Loucy (cell line): ENCODE results near the gene POLR3GL.

Source experiments
- EZH2phosphoT487 ChIP-seq: fragments of 200-600 bp; IDR thresholded peaks from 2 replicates; pipeline ENCODE4 v1.6.1; 2018; ENCODE audit warnings: antibody characterized with exemption, mild to moderate bottlenecking, moderate library complexity, borderline replicate concordance
- TF ChIP-seq, protein P1 (sequence below): fragments of 200-600 bp; sonication (generic); conservative IDR thresholded peaks from 2 replicates; pipeline ENCODE4 v1.5.1; 2014; ENCODE audit warnings: mild to moderate bottlenecking, antibody characterized with exemption, low read length

DNA sequence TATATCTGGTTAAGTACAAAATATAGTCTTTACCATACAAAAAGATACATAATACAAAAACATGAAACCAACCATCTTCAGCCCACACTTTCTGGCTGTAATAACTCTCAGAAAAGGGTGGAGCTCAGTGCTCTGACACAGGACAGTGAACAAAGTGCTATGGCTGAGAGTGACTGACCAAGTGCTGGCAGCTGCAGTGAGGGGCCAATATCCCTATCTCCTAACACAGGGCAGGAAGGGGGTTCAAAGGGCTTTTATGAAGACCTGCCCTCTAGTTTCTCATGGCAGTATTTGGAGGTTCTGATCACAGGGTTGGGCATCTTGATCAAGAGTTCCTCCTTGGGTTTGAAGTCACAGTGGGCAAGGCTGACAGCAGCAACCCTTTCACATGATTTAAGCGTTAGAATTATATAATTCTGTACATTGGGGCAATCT lies 28.0 kb downstream of the POLR3GL start:
- TF ChIP-seq, protein P1, sequence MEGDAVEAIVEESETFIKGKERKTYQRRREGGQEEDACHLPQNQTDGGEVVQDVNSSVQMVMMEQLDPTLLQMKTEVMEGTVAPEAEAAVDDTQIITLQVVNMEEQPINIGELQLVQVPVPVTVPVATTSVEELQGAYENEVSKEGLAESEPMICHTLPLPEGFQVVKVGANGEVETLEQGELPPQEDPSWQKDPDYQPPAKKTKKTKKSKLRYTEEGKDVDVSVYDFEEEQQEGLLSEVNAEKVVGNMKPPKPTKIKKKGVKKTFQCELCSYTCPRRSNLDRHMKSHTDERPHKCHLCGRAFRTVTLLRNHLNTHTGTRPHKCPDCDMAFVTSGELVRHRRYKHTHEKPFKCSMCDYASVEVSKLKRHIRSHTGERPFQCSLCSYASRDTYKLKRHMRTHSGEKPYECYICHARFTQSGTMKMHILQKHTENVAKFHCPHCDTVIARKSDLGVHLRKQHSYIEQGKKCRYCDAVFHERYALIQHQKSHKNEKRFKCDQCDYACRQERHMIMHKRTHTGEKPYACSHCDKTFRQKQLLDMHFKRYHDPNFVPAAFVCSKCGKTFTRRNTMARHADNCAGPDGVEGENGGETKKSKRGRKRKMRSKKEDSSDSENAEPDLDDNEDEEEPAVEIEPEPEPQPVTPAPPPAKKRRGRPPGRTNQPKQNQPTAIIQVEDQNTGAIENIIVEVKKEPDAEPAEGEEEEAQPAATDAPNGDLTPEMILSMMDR: no peak
- TF ChIP-seq EZH2phosphoT487: no peak
